HG03571 (cell line): ENCODE data around the gene EHD1.
"Not testable (repeated sequence)": the region's sequence is repeated elsewhere in the genome, so short reads cannot be mapped to it uniquely, and the experiment has no call there.

Experiments used
- ATAC-seq: cut with Tn5 transposase; IDR thresholded peaks from one replicate; pipeline ENCODE4 v1.9.1; 2021; ENCODE audit not compliant: unreplicated experiment

Gene EHD1

GRCh38 chr11:64859542-64860414 lies 18.6 kb downstream of the EHD1 start:
- ATAC-seq, result peak; percentile 58

- ATAC-seq, result no peak
Observed at GRCh38 chr11:64858467-64859263, 19.8 kb downstream of the EHD1 start.

- ATAC-seq, result no peak
Observed at GRCh38 chr11:64857485-64857884, 20.9 kb downstream of the EHD1 start.

- ATAC-seq, result no peak
Observed at GRCh38 chr11:64856382-64857227, 21.8 kb downstream of the EHD1 start.

- ATAC-seq, result no peak
Observed at GRCh38 chr11:64855596-64856304, 22.7 kb downstream of the EHD1 start.

- ATAC-seq, result no peak
Observed at GRCh38 chr11:64854534-64855502, 23.6 kb downstream of the EHD1 start.

- ATAC-seq, result no peak
Observed at GRCh38 chr11:64854157-64854533, 24.3 kb downstream of the EHD1 start.

- ATAC-seq, result no peak
Observed at GRCh38 chr11:64853709-64854108, 24.7 kb downstream of the EHD1 start.

GRCh38 chr11:64852804-64853509 lies 25.5 kb downstream of the EHD1 start:
- no peak for ATAC-seq

GRCh38 chr11:64851831-64852351 lies 26.5 kb downstream of the EHD1 start:
- no peak for ATAC-seq

- peak; percentile 57 for ATAC-seq
Observed at GRCh38 chr11:64850979-64851567, 27.3 kb downstream of the EHD1 start.

GRCh38 chr11:64849598-64850356 lies 28.6 kb downstream of the EHD1 start:
- no peak for ATAC-seq

GRCh38 chr11:64848826-64849597 lies 29.4 kb downstream of the EHD1 start:
- ATAC-seq, result no peak

GRCh38 chr11:64848214-64848825 lies 30.1 kb downstream of the EHD1 start:
- no peak for ATAC-seq

GRCh38 chr11:64846998-64847666 lies 31.3 kb downstream of the EHD1 start:
- ATAC-seq, result no peak

- ATAC-seq, result not testable (repeated sequence)
Observed at GRCh38 chr11:64845776-64846129, 32.7 kb downstream of the EHD1 start.
